Mammary epithelial cell (primary cell): ENCODE measurements around the gene ERBB4.

ENCODE experiments used
- CTCF ChIP-seq, 2 donors: IDR thresholded peaks in 1 of 2; conservative IDR thresholded peaks in 1 of 2; 2 replicates each; pipeline ENCODE4 v1.5.1; 2011 to 2012; ENCODE audit warnings: inconsistent platforms in 2 of 2, low read length in 2 of 2, mild to moderate bottlenecking in 2 of 2, control low read depth in 1 of 2, low read depth in 1 of 2; ENCODE audit not compliant: insufficient read depth in 1 of 2; ENCODE audit errors: extremely low read depth in 1 of 2
- EZH2 ChIP-seq: IDR thresholded peaks from 2 replicates; pipeline ENCODE4 v1.6.1; 2012; ENCODE audit warnings: low read length, inconsistent platforms, borderline replicate concordance

- no peak for TF ChIP-seq CTCF (conservative IDR thresholded peaks at IDR 0.05 in 1 of 2, IDR thresholded peaks at IDR 0.05 in 1 of 2; ENCODE audit: extremely low read depth in 1 of 2, insufficient read depth in 1 of 2, low read depth in 1 of 2, low read length in 2 of 2)
- TF ChIP-seq EZH2, result no peak
Observed at GRCh38 chr2:211359347-211359746, 1179.3 kb downstream of the ERBB4 start.
